Ascending aorta (tissue), 2 donors: Measurements from ENCODE around the gene TMEM183A. TPM values are rescaled to one million over a fixed set of nuclear protein-coding genes. Genes with fewer than 3 reads are reported as not detected.

Source experiments
- DNase-seq, 2 donors: peaks; one replicate each; pipeline ENCODE4 v3.0.0-alpha.2; 2019; ENCODE audit warnings: low spot score in 2 of 2
- H3K27ac ChIP-seq, 2 donors: fragments of 200-600 bp; sonication (generic); one replicate each; pipeline ENCODE4 v1.5.1; 2016 to 2017; ENCODE audit warnings: mild to moderate bottlenecking in 1 of 2
- H3K27me3 ChIP-seq: fragments of 200-600 bp; sonication (generic); one replicate; pipeline ENCODE4 v1.5.1; 2017
- H3K36me3 ChIP-seq, 2 donors: fragments of 200-600 bp; sonication (generic); one replicate each; pipeline ENCODE4 v1.5.1; 2016
- H3K4me1 ChIP-seq, 2 donors: fragments of 200-600 bp; sonication (generic); one replicate each; pipeline ENCODE4 v1.5.1; 2016 to 2017; ENCODE audit warnings: mild to moderate bottlenecking in 1 of 2
- H3K4me3 ChIP-seq, 2 donors: fragments of 200-600 bp; sonication (generic); one replicate each; pipeline ENCODE4 v1.5.1; 2016 to 2017; ENCODE audit warnings: mild to moderate bottlenecking in 1 of 2
- H3K9me3 ChIP-seq, 2 donors: fragments of 200-600 bp; sonication (generic); one replicate each; pipeline ENCODE4 v1.5.1; 2016
- intact Hi-C: fragments of 100-400 bp; cut with DNase I; formaldehyde crosslinking; loops from one replicate; pipeline ENCODE4 v1.15.1; 2023
- total RNA-seq: library from RNA; depleted of rRNA; stranded (reverse); fragments of >200 nt; gene quantifications from one replicate; pipeline ENCODE4 v1.1.0, GENCODE V29; 2016
- TF ChIP-seq, protein P1 (sequence below), 3 experiments: fragments of 200-600 bp in 2 of 3; fragments of 450-650 bp in 1 of 3; sonication (generic) in 2 of 3; IDR thresholded peaks; one replicate each; pipeline ENCODE4 v1.5.1; 2016 to 2019; ENCODE audit warnings: antibody characterized with exemption in 3 of 3, mild to moderate bottlenecking in 1 of 3, moderate library complexity in 1 of 3

TMEM183A gene
- total RNA-seq, 1 donor from 2014 or later = 44.6 TPM

DNA sequence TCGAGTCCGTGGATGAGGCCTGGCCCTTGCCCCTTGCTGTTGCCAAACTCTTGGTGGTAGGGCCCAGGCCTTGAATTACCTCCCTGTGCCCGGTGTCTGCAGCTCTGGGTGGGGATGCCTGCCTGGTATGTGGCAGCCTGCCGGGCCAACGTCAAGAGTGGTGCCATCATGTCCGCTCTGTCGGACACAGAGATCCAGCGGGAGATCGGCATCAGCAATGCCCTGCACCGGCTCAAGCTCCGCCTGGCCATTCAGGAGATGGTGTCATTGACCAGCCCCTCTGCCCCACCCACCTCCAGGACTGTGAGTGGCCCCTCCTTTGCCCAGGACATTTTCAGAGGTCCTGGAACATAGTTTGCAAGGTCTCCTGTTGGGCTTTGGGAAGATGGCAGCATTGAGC is 52.9 kb downstream of the TMEM183A start:
- TF ChIP-seq, protein P1, sequence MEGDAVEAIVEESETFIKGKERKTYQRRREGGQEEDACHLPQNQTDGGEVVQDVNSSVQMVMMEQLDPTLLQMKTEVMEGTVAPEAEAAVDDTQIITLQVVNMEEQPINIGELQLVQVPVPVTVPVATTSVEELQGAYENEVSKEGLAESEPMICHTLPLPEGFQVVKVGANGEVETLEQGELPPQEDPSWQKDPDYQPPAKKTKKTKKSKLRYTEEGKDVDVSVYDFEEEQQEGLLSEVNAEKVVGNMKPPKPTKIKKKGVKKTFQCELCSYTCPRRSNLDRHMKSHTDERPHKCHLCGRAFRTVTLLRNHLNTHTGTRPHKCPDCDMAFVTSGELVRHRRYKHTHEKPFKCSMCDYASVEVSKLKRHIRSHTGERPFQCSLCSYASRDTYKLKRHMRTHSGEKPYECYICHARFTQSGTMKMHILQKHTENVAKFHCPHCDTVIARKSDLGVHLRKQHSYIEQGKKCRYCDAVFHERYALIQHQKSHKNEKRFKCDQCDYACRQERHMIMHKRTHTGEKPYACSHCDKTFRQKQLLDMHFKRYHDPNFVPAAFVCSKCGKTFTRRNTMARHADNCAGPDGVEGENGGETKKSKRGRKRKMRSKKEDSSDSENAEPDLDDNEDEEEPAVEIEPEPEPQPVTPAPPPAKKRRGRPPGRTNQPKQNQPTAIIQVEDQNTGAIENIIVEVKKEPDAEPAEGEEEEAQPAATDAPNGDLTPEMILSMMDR (IDR thresholded peaks at IDR 0.05) = no peak
- intact Hi-C loops = no loop called here
- no peak overlapping the region for H3K4me3 ChIP-seq
- H3K9me3 ChIP-seq = no peaks in the 10 kb centered on the region
- H3K27me3 ChIP-seq = no peaks in the 10 kb centered on the region
- H3K36me3 ChIP-seq = peaks cover 0 to 13% of the 10 kb centered on the region in 2 donors
- no peak overlapping the region for H3K27ac ChIP-seq
- DNase-seq = no peak
- no peaks in the 10 kb centered on the region for H3K4me1 ChIP-seq

DNA sequence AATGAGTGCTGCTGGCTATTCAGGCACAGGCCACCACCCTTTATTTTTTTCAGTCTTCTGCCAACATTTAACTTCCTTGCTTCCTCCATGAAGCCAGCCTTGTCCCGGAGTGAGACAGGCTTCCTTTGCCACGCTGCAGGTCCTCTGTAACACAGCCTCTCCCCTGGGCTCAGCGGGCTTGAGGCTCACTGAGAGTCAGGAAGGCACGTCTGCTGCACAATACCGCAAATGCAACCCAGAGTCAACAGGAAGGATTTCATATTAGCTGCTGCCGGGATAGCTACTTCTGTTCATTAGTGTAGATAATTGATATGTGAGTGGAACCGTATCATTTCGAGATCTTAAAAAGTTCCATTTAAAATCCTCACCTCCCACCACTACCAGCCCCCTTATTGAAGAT is 56.1 kb downstream of the TMEM183A start:
- DNase-seq = no peak
- no peak overlapping the region for H3K27ac ChIP-seq
- intact Hi-C loops = no loop called here
- no peaks in the 10 kb centered on the region for H3K9me3 ChIP-seq
- TF ChIP-seq, protein P1 (IDR thresholded peaks at IDR 0.05) = no peak
- H3K36me3 ChIP-seq = peaks cover 0 to 6% of the 10 kb centered on the region in 2 donors
- no peak overlapping the region for H3K4me3 ChIP-seq
- H3K27me3 ChIP-seq = no peaks in the 10 kb centered on the region
- no peaks in the 10 kb centered on the region for H3K4me1 ChIP-seq

DNA sequence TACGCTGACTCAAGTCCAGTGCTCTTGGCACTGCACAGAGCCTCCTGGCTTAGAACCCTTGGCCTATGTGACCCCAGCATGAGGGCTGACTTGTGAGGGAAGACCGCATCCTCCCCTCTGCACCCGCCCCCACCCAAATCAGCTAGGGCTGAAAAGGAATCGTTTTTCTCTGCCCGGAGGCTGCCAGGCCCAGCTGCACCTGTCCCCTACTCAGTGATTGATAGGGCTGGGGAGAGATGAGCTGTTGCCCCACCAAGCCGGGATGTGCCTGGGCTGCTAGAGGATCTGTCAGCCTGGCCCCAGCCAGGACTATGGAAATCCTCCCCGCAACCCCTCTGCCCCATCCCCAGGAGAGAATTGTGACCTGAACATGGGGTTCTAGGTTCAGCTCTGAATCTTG is 58.0 kb downstream of the TMEM183A start:
- Histone ChIP-seq H3K4me1 (peaks cover 0 to 7% of the 10 kb centered on the region in 2 donors), H3K27me3 (no peaks in the 10 kb centered on the region), H3K9me3 (no peaks in the 10 kb centered on the region), H3K27ac (no peak overlapping the region), H3K4me3 (no peak overlapping the region), H3K36me3 (peaks cover 0 to 6% of the 10 kb centered on the region in 2 donors)
- no peak for DNase-seq
- intact Hi-C loops = no loop called here
- TF ChIP-seq, protein P1 (IDR thresholded peaks at IDR 0.05) = no peak

DNA sequence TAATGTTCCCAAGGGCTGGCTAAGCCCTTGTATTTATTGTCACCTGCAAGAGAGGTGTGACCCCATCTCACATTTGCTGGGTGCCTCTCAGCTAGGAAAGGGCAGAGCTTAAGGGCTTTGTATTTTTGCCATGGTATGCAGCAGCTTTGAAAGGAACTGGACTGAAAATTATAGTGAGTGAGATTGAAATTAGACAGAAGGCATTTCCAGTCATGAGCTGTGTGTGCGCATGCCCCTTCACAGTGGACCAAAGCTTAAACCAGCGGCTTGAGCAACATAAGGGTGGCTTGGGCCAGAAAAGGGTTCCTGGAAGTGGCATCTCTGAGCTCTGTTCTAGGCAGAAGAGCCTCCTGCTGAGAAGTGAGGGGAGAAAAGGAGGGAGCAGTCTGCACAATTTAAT is 58.8 kb downstream of the TMEM183A start:
- TF ChIP-seq, protein P1 (IDR thresholded peaks at IDR 0.05) = no peak
- Histone ChIP-seq H3K4me3 (no peak overlapping the region), H3K9me3 (no peaks in the 10 kb centered on the region), H3K4me1 (peaks cover 0 to 7% of the 10 kb centered on the region in 2 donors), H3K36me3 (no peaks in the 10 kb centered on the region), H3K27me3 (no peaks in the 10 kb centered on the region), H3K27ac (no peak overlapping the region)
- DNase-seq = no peak
- intact Hi-C loops = no loop called here

DNA sequence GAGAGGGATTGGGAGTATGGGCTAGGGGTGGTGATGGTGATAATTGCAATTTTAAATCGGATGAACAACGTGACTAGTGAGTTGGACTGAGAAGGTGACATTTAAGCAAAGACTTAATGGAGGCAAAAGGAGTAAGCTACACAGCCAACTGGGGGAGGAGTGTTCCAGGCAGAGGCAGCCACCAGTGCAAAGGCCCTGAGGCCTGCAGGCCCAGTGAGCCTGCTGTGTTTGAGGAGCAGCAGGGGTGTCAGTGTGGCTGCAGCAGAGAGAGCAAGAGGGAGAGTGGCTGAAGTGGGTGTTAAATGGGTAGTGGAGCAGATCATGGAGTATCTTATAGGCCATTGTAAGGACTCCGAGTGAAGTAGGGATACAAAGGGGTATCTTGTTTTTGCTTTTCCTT is 59.8 kb downstream of the TMEM183A start:
- Histone ChIP-seq H3K9me3 (no peaks in the 10 kb centered on the region), H3K36me3 (peaks cover 0 to 5% of the 10 kb centered on the region in 2 donors), H3K4me3 (no peak overlapping the region), H3K4me1 (peaks cover 0 to 7% of the 10 kb centered on the region in 2 donors), H3K27me3 (no peaks in the 10 kb centered on the region), H3K27ac (no peak overlapping the region)
- TF ChIP-seq, protein P1 (IDR thresholded peaks at IDR 0.05) = no peak
- intact Hi-C loops = no loop called here
- DNase-seq = no peak
